ENCODE data around the gene VSTM4.

The VSTM4 gene

GRCh38 chr10:49039409-49039808, 75.9 kb downstream of the VSTM4 start:
- intact Hi-C loops (cut with DNase I; ENCODE audit: low total_unique reads) = no loop called here
- no peak for TF ChIP-seq CTCF (IDR thresholded peaks at IDR 0.05)

GRCh38 chr10:49038711-49039110, 76.6 kb downstream of the VSTM4 start:
- no peak for DNase-seq
- Histone ChIP-seq H3K9me3 (no peaks in the 10 kb centered on the region), H3K4me1 (no peaks in the 10 kb centered on the region), H3K36me3 (peaks cover 0 to 16% (median 11%) of the 10 kb centered on the region in 3 donors), H3K4me3 (no peak overlapping the region), H3K27me3 (no peaks in the 10 kb centered on the region), H3K27ac (no peak overlapping the region)
- TF ChIP-seq CTCF (IDR thresholded peaks at IDR 0.05) = no peak
- intact Hi-C loops (cut with DNase I; ENCODE audit: low total_unique reads) = no loop called here

More at GRCh38 chr10:49039409-49039808, 75.9 kb downstream of the VSTM4 start:
- Histone ChIP-seq H3K36me3 (peaks cover 0 to 16% (median 11%) of the 10 kb centered on the region in 3 donors), H3K27ac (no peak overlapping the region), H3K27me3 (no peaks in the 10 kb centered on the region), H3K9me3 (no peaks in the 10 kb centered on the region), H3K4me1 (no peaks in the 10 kb centered on the region), H3K4me3 (no peak overlapping the region)
- no peak for DNase-seq

- Histone ChIP-seq H3K27ac (no peak overlapping the region), H3K4me3 (no peak overlapping the region), H3K27me3 (no peaks in the 10 kb centered on the region), H3K9me3 (no peaks in the 10 kb centered on the region), H3K4me1 (no peaks in the 10 kb centered on the region), H3K36me3 (peaks cover 4 to 16% (median 12%) of the 10 kb centered on the region in 3 donors)
- intact Hi-C loops (cut with DNase I; ENCODE audit: low total_unique reads) = no loop called here
- DNase-seq = no peak
- TF ChIP-seq CTCF (IDR thresholded peaks at IDR 0.05) = no peak
These were observed 78.1 kb downstream of the VSTM4 start for GRCh38 chr10:49037187-49037586.

- H3K27me3 ChIP-seq = no peaks in the 10 kb centered on the region
- H3K4me1 ChIP-seq = no peaks in the 10 kb centered on the region
- H3K4me3 ChIP-seq = no peak overlapping the region
- no peak overlapping the region for H3K27ac ChIP-seq
- H3K9me3 ChIP-seq = no peaks in the 10 kb centered on the region
- H3K36me3 ChIP-seq = peaks cover 9 to 18% (median 16%) of the 10 kb centered on the region in 3 donors
- DNase-seq = no peak
- no peak for TF ChIP-seq CTCF (IDR thresholded peaks at IDR 0.05)
- intact Hi-C loops (cut with DNase I; ENCODE audit: low total_unique reads) = no loop called here
These were observed 78.7 kb downstream of the VSTM4 start for GRCh38 chr10:49036638-49037037.

GRCh38 chr10:49035920-49036319, 79.4 kb downstream of the VSTM4 start:
- Histone ChIP-seq H3K27ac (no peak overlapping the region), H3K27me3 (no peaks in the 10 kb centered on the region), H3K4me3 (no peak overlapping the region), H3K4me1 (no peaks in the 10 kb centered on the region), H3K36me3 (peaks cover 9 to 22% (median 16%) of the 10 kb centered on the region in 3 donors), H3K9me3 (no peaks in the 10 kb centered on the region)
- TF ChIP-seq CTCF (IDR thresholded peaks at IDR 0.05) = no peak
- no peak for DNase-seq
- intact Hi-C loops (cut with DNase I; ENCODE audit: low total_unique reads) = no loop called here

- TF ChIP-seq CTCF (IDR thresholded peaks at IDR 0.05) = no peak
- Histone ChIP-seq H3K36me3 (peaks cover 9 to 22% (median 14%) of the 10 kb centered on the region in 3 donors), H3K27ac (no peak overlapping the region), H3K27me3 (no peaks in the 10 kb centered on the region), H3K9me3 (no peaks in the 10 kb centered on the region), H3K4me3 (no peak overlapping the region), H3K4me1 (no peaks in the 10 kb centered on the region)
- DNase-seq = no peak
- intact Hi-C loops (cut with DNase I; ENCODE audit: low total_unique reads) = no loop called here
These were observed 80.4 kb downstream of the VSTM4 start for GRCh38 chr10:49034925-49035324.

Measured in tibial artery (tissue), 4 donors.